Naive thymus-derived CD8-positive, alpha-beta T cell (primary cell): ENCODE measurements around the gene JCHAIN. TPM values are rescaled to one million over a fixed set of nuclear protein-coding genes. Genes with fewer than 3 reads are reported as not detected.

Experiments used
- ATAC-seq, 2 donors: fragments of 150-1000 bp; cut with Tn5 transposase in 1 of 2; sonication (Bioruptor Pico), chemical (Tn5 transposase) in 1 of 2; 1 replicate in 1 of 2; 2 replicates in 1 of 2; pipeline ENCODE4 v1.10.0; 2021; ENCODE audit warnings: mild to moderate bottlenecking in 2 of 2, moderate library complexity in 2 of 2
- POLR2A ChIA-PET: fragments of 350-600 bp; sonication (Branson Sonifier 250); formaldehyde crosslinking; loops from one replicate; lab custom pipeline; 2021; ENCODE audit warnings: antibody characterized with exemption; lab: Charles Lee
- DNase-seq, 10 donors: peaks; one replicate each; pipeline versions ENCODE4 v3.0.0 to v3.0.0-alpha.2; 2020 to 2022
- H3K27ac Mint-ChIP-seq, 10 donors: one replicate each; pipeline ENCODE4 v1.8.0; 2020 to 2022; ENCODE audit warnings: mild to moderate bottlenecking in 10 of 10, mixed read lengths in 10 of 10, moderate library complexity in 4 of 10, inconsistent platforms in 1 of 10
- H3K27me3 Mint-ChIP-seq, 5 donors: one replicate each; pipeline ENCODE4 v1.8.0; 2021 to 2022; ENCODE audit warnings: mixed read lengths in 5 of 5
- H3K36me3 Mint-ChIP-seq, 3 donors: one replicate each; pipeline ENCODE4 v1.8.0; 2020 to 2022; ENCODE audit warnings: mixed read lengths in 3 of 3, mild to moderate bottlenecking in 2 of 3, inconsistent platforms in 1 of 3
- H3K4me1 Mint-ChIP-seq, 4 donors: one replicate each; pipeline ENCODE4 v1.8.0; 2021 to 2022; ENCODE audit warnings: mixed read lengths in 4 of 4
- H3K4me3 Mint-ChIP-seq, 10 donors: one replicate each; pipeline ENCODE4 v1.8.0; 2020 to 2022; ENCODE audit warnings: mild to moderate bottlenecking in 10 of 10, mixed read lengths in 10 of 10, moderate library complexity in 6 of 10, inconsistent platforms in 1 of 10
- H3K9me3 Mint-ChIP-seq, 9 donors: one replicate each; pipeline ENCODE4 v1.8.0; 2020 to 2022; ENCODE audit warnings: mixed read lengths in 9 of 9, mild to moderate bottlenecking in 3 of 9, inconsistent platforms in 1 of 9, moderate library complexity in 1 of 9
- polyA plus RNA-seq, 3 donors: library from polyadenylated mRNA; unstranded; fragments of 300-500 nt; fragmentation: Illumina TruSeq; gene quantifications; one replicate each; pipeline ENCODE4 v1.2.3, GENCODE V29; 2021
- total RNA-seq, 8 experiments: library from RNA in 2 of 8; stranded (reverse) in 2 of 8; gene quantifications; one replicate each; pipeline ENCODE4 v1.2.3 and lab custom pipeline; 2021 to 2026

The JCHAIN gene
- total and polyA plus RNA-seq, 5 experiments from 2014 or later = 0.17 to 6.9 (median 3.1) TPM

- H3K27me3 Mint-ChIP-seq = peaks cover under 1 to 17% (median 7%) of the 10 kb centered on the region in 5 donors
- DNase-seq (no peak), ATAC-seq (no peak)
- POLR2A ChIA-PET = no interaction called here
- no peaks in the 10 kb centered on the region for H3K9me3 Mint-ChIP-seq
- no peak overlapping the region for H3K27ac Mint-ChIP-seq
- peaks cover 0 to under 1% (median 0%) of the 10 kb centered on the region in 4 donors for H3K4me1 Mint-ChIP-seq
- no peaks in the 10 kb centered on the region for H3K36me3 Mint-ChIP-seq
- no peak overlapping the region for H3K4me3 Mint-ChIP-seq
Observed at GRCh38 chr4:70606459-70606858, 59.8 kb downstream of the JCHAIN start.

Other genes with a start within 250 kb of the JCHAIN start
- gene MUC7, start 194.3 kb downstream of the JCHAIN start, total RNA-seq = not detected
- gene MUC7, start 194.3 kb downstream of the JCHAIN start, polyA plus RNA-seq = not detected
- gene AMTN, start 147.9 kb downstream of the JCHAIN start, total RNA-seq = not detected
- not detected for gene AMTN, start 147.9 kb downstream of the JCHAIN start, polyA plus RNA-seq
- not detected for gene AMBN, start 74.3 kb downstream of the JCHAIN start, total RNA-seq
- gene AMBN, start 74.3 kb downstream of the JCHAIN start, polyA plus RNA-seq = not detected
- gene ENAM, start 37.8 kb downstream of the JCHAIN start, total RNA-seq = not detected
- gene ENAM, start 37.8 kb downstream of the JCHAIN start, polyA plus RNA-seq = not detected
- gene UTP3, start 22.0 kb upstream of the JCHAIN start, total RNA-seq = 10 to 100 TPM; 44.5 to 44.7 TPM
- gene UTP3, start 22.0 kb upstream of the JCHAIN start, polyA plus RNA-seq = 10 to 100 TPM in 2 of 3 donors, 1 to 10 TPM in 1; 9.7 to 20.3 (median 13.9) TPM
- gene RUFY3, start 55.5 kb upstream of the JCHAIN start, total RNA-seq = 10 to 100 TPM; 41.9 to 42.9 TPM
- gene RUFY3, start 55.5 kb upstream of the JCHAIN start, polyA plus RNA-seq = 1 to 10 TPM; 8.4 to 9.3 (median 8.6) TPM
- 10 to 100 TPM; 57.5 to 59.5 TPM for gene GRSF1, start 173.4 kb upstream of the JCHAIN start, total RNA-seq
- 10 to 100 TPM; 71.8 to 96.6 (median 84.4) TPM for gene GRSF1, start 173.4 kb upstream of the JCHAIN start, polyA plus RNA-seq
- gene MOB1B, start 235.9 kb upstream of the JCHAIN start, total RNA-seq = 10 to 100 TPM; 14.6 to 16.0 TPM
- 1 to 10 TPM; 1.6 to 2.0 (median 1.8) TPM for gene MOB1B, start 235.9 kb upstream of the JCHAIN start, polyA plus RNA-seq